Measurements from ENCODE around the gene ZNF513.
A peak's percentile ranks its signal among the peaks of the same experiment; 100 is the strongest.

The ZNF513 gene

GRCh38 chr2:27379836-27380625, 503 bp downstream of the ZNF513 start:
- peak; percentile 70 for DNase-seq

- no peak for DNase-seq
Observed at GRCh38 chr2:27379383-27379835, 1.1 kb downstream of the ZNF513 start.

- DNase-seq: no peak
Observed at GRCh38 chr2:27378809-27379290, 1.7 kb downstream of the ZNF513 start.

- DNase-seq: peak; percentile 39
Observed at GRCh38 chr2:27378096-27378808, 2.3 kb downstream of the ZNF513 start.

GRCh38 chr2:27377618-27378095, 2.9 kb downstream of the ZNF513 start:
- DNase-seq: no peak

GRCh38 chr2:27376866-27377617, 3.5 kb downstream of the ZNF513 start:
- DNase-seq: no peak

GRCh38 chr2:27376151-27376865, 4.2 kb downstream of the ZNF513 start:
- DNase-seq: no peak

- no peak for DNase-seq
Observed at GRCh38 chr2:27375513-27376099, 4.9 kb downstream of the ZNF513 start.

GRCh38 chr2:27373567-27373966, 7.0 kb downstream of the ZNF513 start:
- DNase-seq: no peak

- DNase-seq: no peak
Observed at GRCh38 chr2:27372937-27373336, 7.6 kb downstream of the ZNF513 start.

- DNase-seq: peak; percentile 59
Observed at GRCh38 chr2:27370816-27371620, 9.5 kb downstream of the ZNF513 start.

GRCh38 chr2:27370026-27370815, 10.3 kb downstream of the ZNF513 start, which contains the start of the genes EIF2B4 and SNX17:
EIF2B4 (minus strand) TSS chr2:27370338; CDS start chr2:27370314, 24 bp downstream.
SNX17 (plus strand) TSS chr2:27370616; CDS start chr2:27370744, 128 bp downstream.
- DNase-seq: peak; percentile 98

- peak; percentile 73 for DNase-seq
Observed at GRCh38 chr2:27369471-27370025, 11.0 kb downstream of the ZNF513 start.

GRCh38 chr2:27363933-27364332, 16.6 kb downstream of the ZNF513 start:
- DNase-seq: no peak

GRCh38 chr2:27362678-27363420, 17.7 kb downstream of the ZNF513 start:
- no peak for DNase-seq

- peak; percentile 98 for DNase-seq
Observed at GRCh38 chr2:27356382-27357181, 24.0 kb downstream of the ZNF513 start, which contains the start of gene GTF3C2. GTF3C2 (minus strand) TSS chr2:27356764; CDS start chr2:27343554, 13,210 bp downstream.

- DNase-seq: peak; percentile 78
Observed at GRCh38 chr2:27356056-27356381, 24.5 kb downstream of the ZNF513 start.

- DNase-seq: no peak
Observed at GRCh38 chr2:27354597-27354927, 26.0 kb downstream of the ZNF513 start.
